Kidney (tissue), 14 donors: ENCODE data around the gene CSRNP2. TPM values are rescaled to one million over a fixed set of nuclear protein-coding genes. Genes with fewer than 3 reads are reported as not detected.
A peak's percentile ranks its signal among the peaks of the same experiment; 100 is the strongest.

Experiments
- DNase-seq, 5 donors: peaks; one replicate each; pipeline ENCODE4 v3.0.0-alpha.2; 2013 to 2020
- FAIRE-seq: peaks from 2 replicates; lab custom pipeline; 2012; peaks lifted over from hg19 to GRCh38; lab: Jason Lieb, UNC
- H3K27ac ChIP-seq, 2 donors: one replicate each; pipeline ENCODE4 v1.7.0; 2013; ENCODE audit warnings: low read depth in 2 of 2, low read length in 2 of 2, inconsistent platforms in 1 of 2
- H3K27me3 ChIP-seq: one replicate; pipeline ENCODE4 v1.7.1; 2013; ENCODE audit warnings: low read length, inconsistent platforms; ENCODE audit not compliant: control insufficient read depth, insufficient read depth
- H3K36me3 ChIP-seq, 3 donors: one replicate each; pipeline versions ENCODE4 v1.7.0 to v1.7.1; 2013; ENCODE audit warnings: low read length in 3 of 3, control low read depth in 1 of 3, inconsistent platforms in 1 of 3; ENCODE audit not compliant: insufficient read depth in 3 of 3, control insufficient read depth in 2 of 3
- H3K4me1 ChIP-seq, 3 donors: one replicate each; pipeline versions ENCODE4 v1.7.0 to v1.7.1; 2013; ENCODE audit warnings: low read length in 3 of 3, inconsistent platforms in 1 of 3, low read depth in 1 of 3; ENCODE audit not compliant: control insufficient read depth in 2 of 3, insufficient read depth in 2 of 3
- H3K4me3 ChIP-seq, 3 donors: one replicate each; pipeline versions ENCODE4 v1.7.0 to v1.8.1; 2013; ENCODE audit warnings: low read length in 3 of 3, control low read depth in 1 of 3, inconsistent platforms in 1 of 3
- H3K9ac ChIP-seq, 3 donors: one replicate each; pipeline versions ENCODE4 v1.7.0 to v1.7.1; 2013; ENCODE audit warnings: low read length in 3 of 3, control low read depth in 1 of 3, inconsistent platforms in 1 of 3
- H3K9me3 ChIP-seq, 3 donors: one replicate each; pipeline versions ENCODE4 v1.7.0 to v1.7.1; 2013; ENCODE audit warnings: low read length in 3 of 3, control low read depth in 1 of 3, inconsistent platforms in 1 of 3; ENCODE audit not compliant: control insufficient read depth in 2 of 3, insufficient read depth in 1 of 3
- CTCF ChIP-seq: IDR thresholded peaks from 3 replicates; pipeline ENCODE4 v1.5.1; 2012; ENCODE audit warnings: mild to moderate bottlenecking, moderate library complexity, borderline replicate concordance; ENCODE audit not compliant: insufficient read depth; ENCODE audit errors: extremely low read depth
- intact Hi-C: fragments of 100-400 bp; cut with DNase I; formaldehyde crosslinking; loops from one replicate; pipeline ENCODE4 v1.11.1; 2022
- polyA plus RNA-seq: library from polyadenylated mRNA; stranded (reverse); fragments of 350-450 nt; fragmentation: Illumina TruSeq; extraction: RNeasy Lipid Tissue Mini Kit (QIAGEN cat#74804); gene quantifications from one replicate; pipeline ENCODE4 v1.2.3, GENCODE V29; 2014; ENCODE audit warnings: low read depth, low replicate concordance; ENCODE audit not compliant: insufficient read depth
- total RNA-seq: library from RNA; stranded (reverse); fragmentation: NEBNext Ultra II Directional; extraction: Animal tissue kit (Norgen Biotek cat#: 25700); gene quantifications from one replicate; pipeline ENCODE4 v1.2.1, GENCODE V29; 2021
- donor health status: control.
- donor health status: control.
- donor health status: control.
- donor health status: control.
- donor health status: control.
- donor health status: DM: yes; HTN: yes; CAD: no.
- donor health status: Normal renal cell carcinoma (clear cell type).

Gene CSRNP2
- total and polyA plus RNA-seq, 2 donors from 2014 or later, result 8.5 to 29.6 TPM

GRCh38 chr12:51055060-51055459 is 28.3 kb downstream of the CSRNP2 start:
- Histone ChIP-seq H3K9ac (no peak overlapping the region), H3K4me3 (no peak overlapping the region), H3K4me1 (no peaks in the 10 kb centered on the region), H3K36me3 (peaks cover 4 to 52% (median 25%) of the 10 kb centered on the region in 3 donors), H3K27ac (no peak overlapping the region), H3K9me3 (no peaks in the 10 kb centered on the region), H3K27me3 (no peaks in the 10 kb centered on the region)
- FAIRE-seq (no peak), DNase-seq (no peak)
- intact Hi-C loops, result no loop called here
- TF ChIP-seq CTCF, result no peak

- no peak for TF ChIP-seq CTCF
- H3K27me3 ChIP-seq, result no peaks in the 10 kb centered on the region
- H3K36me3 ChIP-seq, result peaks cover 2 to 31% (median 12%) of the 10 kb centered on the region in 3 donors
- FAIRE-seq, result no peak
- H3K4me1 ChIP-seq, result peaks cover 3 to 11% (median 8%) of the 10 kb centered on the region in 3 donors
- intact Hi-C loops, result no loop called here
- H3K9me3 ChIP-seq, result no peaks in the 10 kb centered on the region
- peak in 3 of 5 donors; percentile 14 to 82 (median 80) for DNase-seq
- no peak overlapping the region for H3K4me3 ChIP-seq
- H3K9ac ChIP-seq, result no peak overlapping the region
- no peak overlapping the region for H3K27ac ChIP-seq
Measured at GRCh38 chr12:51051787-51052186, 31.6 kb downstream of the CSRNP2 start.

GRCh38 chr12:51049525-51049924 is 33.9 kb downstream of the CSRNP2 start:
- H3K9ac ChIP-seq, result peak overlapping the region in 2 of 3 donors; percentile 27 to 96
- peaks cover 0 to 17% (median 6%) of the 10 kb centered on the region in 3 donors for H3K36me3 ChIP-seq
- intact Hi-C loops, result no loop called here
- peaks cover 3 to 11% (median 8%) of the 10 kb centered on the region in 3 donors for H3K4me1 ChIP-seq
- H3K4me3 ChIP-seq, result peak overlapping the region; percentile 8 to 96 (median 89)
- no peak overlapping the region for H3K27ac ChIP-seq
- TF ChIP-seq CTCF, result no peak
- FAIRE-seq (no peak), DNase-seq (no peak)
- H3K9me3 ChIP-seq, result no peaks in the 10 kb centered on the region
- no peaks in the 10 kb centered on the region for H3K27me3 ChIP-seq
